Ovary (tissue), 9 donors: ENCODE data around the gene GHITM. TPM values are rescaled to one million over a fixed set of nuclear protein-coding genes. Genes with fewer than 3 reads are reported as not detected.

Experiments
- DNase-seq, 5 donors: peaks; one replicate each; pipeline ENCODE4 v3.0.0-alpha.2; 2019 to 2020
- H3K27ac ChIP-seq, 2 donors: fragments of 200-600 bp; one replicate each; pipeline versions ENCODE4 v1.5.1 to v1.8.0; 2019 to 2022
- H3K27me3 ChIP-seq: fragments of 200-600 bp; one replicate; pipeline ENCODE4 v1.8.0; 2022
- H3K36me3 ChIP-seq: fragments of 200-600 bp; sonication (generic); one replicate; pipeline ENCODE4 v1.5.1; 2019
- H3K4me1 ChIP-seq: one replicate; pipeline ENCODE4 v1.8.1; 2013; ENCODE audit warnings: mild to moderate bottlenecking, moderate library complexity; ENCODE audit not compliant: insufficient read depth
- H3K4me3 ChIP-seq: fragments of 200-600 bp; sonication (generic); one replicate; pipeline ENCODE4 v1.5.1; 2017
- H3K9me3 ChIP-seq, 2 donors: fragments of 200-600 bp in 1 of 2; sonication (generic) in 1 of 2; one replicate each; pipeline versions ENCODE4 v1.5.1 to v1.8.1; 2013 to 2019; ENCODE audit warnings: mild to moderate bottlenecking in 1 of 2, moderate library complexity in 1 of 2
- EP300 ChIP-seq: sonication (generic); formaldehyde crosslinking; IDR thresholded peaks from one replicate; pipeline ENCODE4 v1.6.1; 2017; ENCODE audit warnings: antibody characterized with exemption
- POLR2A ChIP-seq: fragments of 450-650 bp; IDR thresholded peaks from one replicate; pipeline ENCODE4 v1.6.1; 2017; ENCODE audit warnings: antibody characterized with exemption, mild to moderate bottlenecking, moderate library complexity
- WGBS, 3 donors: extraction: QIAGEN DNeasy Blood & Tissue Kit in 1 of 3; methylation state at CpG; one replicate each; pipeline versions ENCODE4 v1.1.5 to v1.1.7; 2013 to 2017; 5-methylcytosine and 5-hydroxymethylcytosine counted together
- intact Hi-C, 4 donors: fragments of 100-400 bp; cut with DNase I; formaldehyde crosslinking; loops; one replicate each; pipeline versions ENCODE4 v1.11.0 to v1.15.1; 2022 to 2023
- polyA plus RNA-seq, 2 donors: library from polyadenylated mRNA; stranded (reverse); fragments of 200-250 nt in 1 of 2; fragments of 350-450 nt in 1 of 2; fragmentation: Illumina TruSeq in 1 of 2; extraction: RNeasy Lipid Tissue Mini Kit (QIAGEN cat#74804) in 1 of 2; gene quantifications; one replicate each; pipeline ENCODE4 v1.2.3, GENCODE V29; 2013 to 2014
- total RNA-seq, 7 donors: library from RNA; depleted of rRNA in 2 of 7; stranded (reverse); fragments of >200 nt in 2 of 7; fragmentation: NEBNext Ultra II Directional in 3 of 7; extraction: Animal tissue kit (Norgen Biotek cat#: 25700) in 3 of 7; gene quantifications; one replicate each; pipeline versions ENCODE4 v1.1.0 to v1.2.4, GENCODE V29; 2016 to 2023
- TF ChIP-seq, protein P1 (sequence below), 3 donors: fragments of 450-650 bp in 2 of 3; fragments of 200-600 bp in 1 of 3; IDR thresholded peaks; one replicate each; pipeline versions ENCODE4 v1.5.1 to v1.8.0; 2016 to 2022; ENCODE audit warnings: antibody characterized with exemption in 3 of 3, mild to moderate bottlenecking in 1 of 3
- donor health status: DM: no; HTN: no; CAD: no; lungs with moderate emphysema.
- donor health status: DM: no; HTN: no; CAD: no.
- donor health status: Bipolar disorder and iron deficiency.
- donor health status: DM: yes; HTN: yes; CAD: no.
- donor health status: DM: no; HTN: no; CAD: no.
- donor health status: DM: yes; HTN: yes; CAD: no.

Gene GHITM
- total and polyA plus RNA-seq, 9 donors: 82.5 to 190 (median 100) TPM

DNA sequence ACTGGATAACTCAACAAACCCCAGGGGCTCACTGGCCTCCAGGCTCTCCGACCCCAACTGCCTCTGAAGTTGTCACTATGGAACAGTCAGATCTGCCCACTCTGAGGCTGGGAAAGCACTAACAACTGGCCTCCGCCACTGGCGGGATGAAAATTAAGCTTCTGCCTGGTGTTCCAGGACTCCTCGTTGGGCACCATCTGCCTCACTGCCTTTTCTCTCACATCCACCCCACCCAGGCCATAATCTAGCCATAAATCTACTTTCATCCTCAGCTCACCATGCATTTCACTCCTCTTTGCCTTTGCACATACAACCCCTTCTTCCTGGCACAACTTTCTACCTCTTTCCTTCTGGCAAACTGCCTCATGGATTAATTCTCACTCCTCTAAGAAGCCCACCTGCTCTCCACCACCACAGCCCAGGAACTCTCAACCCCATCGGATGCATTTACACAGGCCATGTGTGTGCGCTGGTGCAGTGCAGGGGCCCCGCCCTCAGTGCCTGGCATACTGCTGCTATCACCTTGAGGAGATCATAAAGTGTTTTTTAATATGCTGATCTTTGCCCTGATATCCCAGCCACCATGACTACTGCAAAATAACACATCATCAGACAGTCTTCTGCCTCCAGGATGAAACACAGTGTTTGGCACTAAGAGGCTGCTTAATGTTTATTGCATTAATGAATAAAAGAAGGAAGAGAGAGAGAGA, 59.1 kb downstream of the GHITM start:
- Histone ChIP-seq H3K9me3 (no peaks in the 10 kb centered on the region), H3K36me3 (no peaks in the 10 kb centered on the region), H3K4me3 (no peak overlapping the region), H3K4me1 (no peaks in the 10 kb centered on the region), H3K27me3 (no peaks in the 10 kb centered on the region), H3K27ac (no peak overlapping the region)
- DNase-seq: no peak
- intact Hi-C loops: no loop called here
- no peak for TF ChIP-seq POLR2A
- TF ChIP-seq, protein P1, sequence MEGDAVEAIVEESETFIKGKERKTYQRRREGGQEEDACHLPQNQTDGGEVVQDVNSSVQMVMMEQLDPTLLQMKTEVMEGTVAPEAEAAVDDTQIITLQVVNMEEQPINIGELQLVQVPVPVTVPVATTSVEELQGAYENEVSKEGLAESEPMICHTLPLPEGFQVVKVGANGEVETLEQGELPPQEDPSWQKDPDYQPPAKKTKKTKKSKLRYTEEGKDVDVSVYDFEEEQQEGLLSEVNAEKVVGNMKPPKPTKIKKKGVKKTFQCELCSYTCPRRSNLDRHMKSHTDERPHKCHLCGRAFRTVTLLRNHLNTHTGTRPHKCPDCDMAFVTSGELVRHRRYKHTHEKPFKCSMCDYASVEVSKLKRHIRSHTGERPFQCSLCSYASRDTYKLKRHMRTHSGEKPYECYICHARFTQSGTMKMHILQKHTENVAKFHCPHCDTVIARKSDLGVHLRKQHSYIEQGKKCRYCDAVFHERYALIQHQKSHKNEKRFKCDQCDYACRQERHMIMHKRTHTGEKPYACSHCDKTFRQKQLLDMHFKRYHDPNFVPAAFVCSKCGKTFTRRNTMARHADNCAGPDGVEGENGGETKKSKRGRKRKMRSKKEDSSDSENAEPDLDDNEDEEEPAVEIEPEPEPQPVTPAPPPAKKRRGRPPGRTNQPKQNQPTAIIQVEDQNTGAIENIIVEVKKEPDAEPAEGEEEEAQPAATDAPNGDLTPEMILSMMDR (IDR thresholded peaks at IDR 0.05): no peak
- TF ChIP-seq EP300: no peak
- WGBS, 3 donors: 79 to 80% (median 79%) methylated on average over 7 of the region's 7 CpGs

DNA sequence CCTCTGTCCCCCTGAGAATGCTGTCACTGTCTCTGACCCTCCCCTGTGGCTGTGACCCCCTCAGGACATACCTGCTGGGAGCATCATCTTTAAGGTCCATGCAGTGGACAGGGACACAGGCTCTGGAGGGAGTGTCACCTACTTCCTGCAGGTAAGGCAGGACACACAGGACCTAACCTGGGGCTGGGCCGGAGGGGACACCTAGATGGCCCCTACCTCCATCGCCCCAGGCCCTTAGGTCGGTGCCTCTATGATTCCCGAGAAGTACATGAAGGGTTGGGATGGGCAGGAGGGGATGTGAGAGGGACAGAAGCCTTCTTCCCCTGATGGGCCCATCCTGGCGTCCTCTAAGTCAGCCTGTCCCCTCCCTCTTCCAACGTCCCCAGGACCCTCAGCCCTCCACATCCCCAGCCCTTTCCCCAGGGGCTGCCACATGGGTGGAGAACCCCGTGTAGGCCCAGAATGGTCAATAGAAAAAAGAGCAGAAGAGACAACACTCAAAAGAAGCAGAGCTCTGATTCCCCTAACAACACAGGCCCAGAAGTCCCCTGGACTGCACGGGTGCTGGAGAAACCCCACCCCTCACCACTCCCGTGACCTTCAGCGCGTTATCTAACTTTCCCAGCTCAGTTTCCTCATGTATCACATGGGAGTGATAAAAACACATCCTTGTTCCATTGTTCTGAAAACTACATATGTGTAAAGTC, 61.4 kb downstream of the GHITM start:
- no peaks in the 10 kb centered on the region for H3K36me3 ChIP-seq
- H3K27ac ChIP-seq: no peak overlapping the region
- no peak overlapping the region for H3K4me3 ChIP-seq
- intact Hi-C loops: no loop called here
- TF ChIP-seq EP300 (no peak), POLR2A (no peak)
- TF ChIP-seq, protein P1 (IDR thresholded peaks at IDR 0.05): no peak
- DNase-seq: peak in 1 of 5 donors; percentile 3
- no peaks in the 10 kb centered on the region for H3K4me1 ChIP-seq
- H3K27me3 ChIP-seq: no peaks in the 10 kb centered on the region
- no peaks in the 10 kb centered on the region for H3K9me3 ChIP-seq
- 60 to 70% (median 63%) methylated on average over 11 of the region's 11 CpGs for WGBS, 3 donors

DNA sequence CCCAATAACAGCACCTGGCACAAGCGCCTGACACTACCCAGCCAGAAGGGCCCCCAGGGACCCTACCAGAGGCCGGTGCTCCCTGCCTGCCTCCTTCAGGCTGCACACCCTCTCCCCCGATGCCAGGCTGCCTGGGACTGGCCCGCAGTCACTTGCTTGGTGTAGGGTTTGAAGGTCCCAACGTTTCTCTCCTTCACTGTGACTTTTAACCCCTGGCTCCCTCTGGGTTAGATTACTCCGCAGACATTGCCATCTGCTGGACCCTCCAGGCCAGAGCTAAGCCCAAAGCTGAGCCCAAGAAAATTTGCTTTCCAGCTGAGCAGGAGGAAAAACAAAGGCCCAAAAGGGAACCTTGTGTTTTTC, 61.9 kb downstream of the GHITM start:
- 46 to 56% (median 49%) methylated on average over 6 of the region's 6 CpGs for WGBS, 3 donors
- Histone ChIP-seq H3K27ac (no peak overlapping the region), H3K4me1 (no peaks in the 10 kb centered on the region), H3K36me3 (no peaks in the 10 kb centered on the region), H3K9me3 (no peaks in the 10 kb centered on the region), H3K4me3 (no peak overlapping the region), H3K27me3 (no peaks in the 10 kb centered on the region)
- peak in 1 of 5 donors; percentile 8 for DNase-seq
- TF ChIP-seq POLR2A (no peak), EP300 (no peak)
- TF ChIP-seq, protein P1 (IDR thresholded peaks at IDR 0.05): no peak
- intact Hi-C loops: no loop called here

DNA sequence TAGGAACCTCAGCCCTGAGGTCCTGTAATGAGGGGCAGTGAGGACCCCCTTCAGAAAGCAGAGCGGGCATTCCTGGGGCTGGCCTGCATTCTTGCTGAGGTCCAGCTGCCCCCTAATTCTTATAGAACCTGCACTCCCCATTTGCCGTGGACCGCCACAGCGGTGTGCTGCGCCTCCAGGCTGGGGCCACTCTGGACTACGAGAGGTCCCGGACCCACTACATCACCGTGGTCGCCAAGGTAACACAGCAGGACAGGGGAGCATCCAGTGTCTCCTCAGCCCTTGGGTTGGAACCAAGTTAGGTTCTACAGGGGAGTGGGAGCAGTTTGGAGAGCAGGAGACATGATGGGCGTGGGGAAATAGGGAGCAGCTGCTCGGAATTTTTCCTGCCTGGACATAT, 62.4 kb downstream of the GHITM start:
- 85 to 89% (median 86%) methylated on average over 11 of the region's 11 CpGs for WGBS, 3 donors
- no peaks in the 10 kb centered on the region for H3K36me3 ChIP-seq
- no peak for DNase-seq
- no peak overlapping the region for H3K4me3 ChIP-seq
- intact Hi-C loops: no loop called here
- TF ChIP-seq, protein P1 (IDR thresholded peaks at IDR 0.05): no peak
- no peak for TF ChIP-seq POLR2A
- TF ChIP-seq EP300: no peak
- no peaks in the 10 kb centered on the region for H3K9me3 ChIP-seq
- no peaks in the 10 kb centered on the region for H3K4me1 ChIP-seq
- H3K27ac ChIP-seq: no peak overlapping the region
- no peaks in the 10 kb centered on the region for H3K27me3 ChIP-seq
